ENCODE data around the gene CAST. TPM values are rescaled to one million over a fixed set of nuclear protein-coding genes. Genes with fewer than 3 reads are reported as not detected.
A peak's percentile ranks its signal among the peaks of the same experiment; 100 is the strongest.

Gene CAST
- total and polyA plus RNA-seq, 9 donors, result 61.2 to 276 (median 173) TPM

DNA sequence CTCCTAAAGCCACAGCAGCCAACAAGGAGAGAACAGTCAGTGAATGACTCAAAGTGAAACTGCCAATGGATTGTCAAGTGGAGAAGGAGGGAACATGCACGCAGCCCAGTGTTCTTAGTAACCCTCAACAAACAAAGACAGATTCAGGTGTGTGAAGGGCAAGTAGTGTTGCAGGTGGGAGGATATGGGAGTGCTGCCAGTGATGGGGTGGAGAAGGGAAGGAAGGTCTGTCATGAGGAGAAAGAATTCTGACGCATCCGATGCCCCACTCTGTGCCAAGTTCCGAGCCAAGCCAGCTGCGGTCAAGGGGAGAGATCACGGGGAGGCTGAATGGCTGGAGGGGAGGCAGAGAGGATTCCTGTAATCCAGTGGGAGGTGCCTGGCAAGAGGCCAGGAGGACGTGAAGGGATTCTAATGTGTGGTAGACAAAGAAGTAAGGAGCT, 56.5 kb downstream of the CAST start:
- Histone ChIP-seq H3K36me3 (no peaks in the 10 kb centered on the region), H3K27me3 (no peaks in the 10 kb centered on the region), H3K27ac (no peak overlapping the region), H3K4me1 (ENCODE audit: insufficient read depth) (peaks cover 8% of the 10 kb centered on the region), H3K4me3 (no peak overlapping the region), H3K9me3 (no peaks in the 10 kb centered on the region)
- TF ChIP-seq EP300 (IDR thresholded peaks at IDR 0.05) (no peak), POLR2A (IDR thresholded peaks at IDR 0.05) (no peak)
- TF ChIP-seq, protein P1, sequence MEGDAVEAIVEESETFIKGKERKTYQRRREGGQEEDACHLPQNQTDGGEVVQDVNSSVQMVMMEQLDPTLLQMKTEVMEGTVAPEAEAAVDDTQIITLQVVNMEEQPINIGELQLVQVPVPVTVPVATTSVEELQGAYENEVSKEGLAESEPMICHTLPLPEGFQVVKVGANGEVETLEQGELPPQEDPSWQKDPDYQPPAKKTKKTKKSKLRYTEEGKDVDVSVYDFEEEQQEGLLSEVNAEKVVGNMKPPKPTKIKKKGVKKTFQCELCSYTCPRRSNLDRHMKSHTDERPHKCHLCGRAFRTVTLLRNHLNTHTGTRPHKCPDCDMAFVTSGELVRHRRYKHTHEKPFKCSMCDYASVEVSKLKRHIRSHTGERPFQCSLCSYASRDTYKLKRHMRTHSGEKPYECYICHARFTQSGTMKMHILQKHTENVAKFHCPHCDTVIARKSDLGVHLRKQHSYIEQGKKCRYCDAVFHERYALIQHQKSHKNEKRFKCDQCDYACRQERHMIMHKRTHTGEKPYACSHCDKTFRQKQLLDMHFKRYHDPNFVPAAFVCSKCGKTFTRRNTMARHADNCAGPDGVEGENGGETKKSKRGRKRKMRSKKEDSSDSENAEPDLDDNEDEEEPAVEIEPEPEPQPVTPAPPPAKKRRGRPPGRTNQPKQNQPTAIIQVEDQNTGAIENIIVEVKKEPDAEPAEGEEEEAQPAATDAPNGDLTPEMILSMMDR (IDR thresholded peaks at IDR 0.05), result no peak
- WGBS, 3 donors, result 66 to 74% (median 70%) methylated on average over 7 of the region's 7 CpGs
- DNase-seq, result peak; percentile 25 to 62 (median 50)
- intact Hi-C loops (cut with DNase I), result no loop called here

DNA sequence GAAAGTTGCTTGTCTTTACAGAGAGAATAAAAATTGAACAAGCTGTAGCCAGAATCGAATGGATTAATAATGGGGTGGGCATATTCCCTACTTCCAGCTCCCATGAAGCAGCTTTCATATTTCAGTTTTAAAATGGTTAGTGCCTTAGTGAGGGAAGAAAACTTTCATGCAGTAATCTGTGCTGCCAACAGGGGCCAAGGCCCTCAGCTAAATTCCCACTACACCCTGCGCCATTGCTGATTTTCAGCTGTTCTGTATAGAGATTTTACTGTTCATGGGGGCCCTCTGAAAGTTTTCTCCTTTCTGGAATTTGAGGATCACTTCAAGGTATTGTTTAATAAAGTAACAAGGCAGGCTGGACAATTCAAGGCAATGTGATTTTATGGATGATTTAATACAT, 58.2 kb downstream of the CAST start:
- no peak for DNase-seq
- no peaks in the 10 kb centered on the region for H3K36me3 ChIP-seq
- intact Hi-C loops (cut with DNase I), result loop anchor here in 1 of 4 donors (5.0 kb wide), 1 partner anchor 1007 kb away; no protein-coding TSS in a partner anchor
- peaks cover 3% of the 10 kb centered on the region for H3K4me1 ChIP-seq (ENCODE audit: insufficient read depth)
- no peaks in the 10 kb centered on the region for H3K27me3 ChIP-seq
- H3K9me3 ChIP-seq, result no peaks in the 10 kb centered on the region
- TF ChIP-seq POLR2A (IDR thresholded peaks at IDR 0.05), result no peak
- no peak for TF ChIP-seq EP300 (IDR thresholded peaks at IDR 0.05)
- TF ChIP-seq, protein P1 (IDR thresholded peaks at IDR 0.05), result no peak
- 93 to 97% (median 93%) methylated on average over 2 of the region's 2 CpGs for WGBS, 3 donors
- H3K4me3 ChIP-seq, result no peak overlapping the region
- no peak overlapping the region for H3K27ac ChIP-seq

DNA sequence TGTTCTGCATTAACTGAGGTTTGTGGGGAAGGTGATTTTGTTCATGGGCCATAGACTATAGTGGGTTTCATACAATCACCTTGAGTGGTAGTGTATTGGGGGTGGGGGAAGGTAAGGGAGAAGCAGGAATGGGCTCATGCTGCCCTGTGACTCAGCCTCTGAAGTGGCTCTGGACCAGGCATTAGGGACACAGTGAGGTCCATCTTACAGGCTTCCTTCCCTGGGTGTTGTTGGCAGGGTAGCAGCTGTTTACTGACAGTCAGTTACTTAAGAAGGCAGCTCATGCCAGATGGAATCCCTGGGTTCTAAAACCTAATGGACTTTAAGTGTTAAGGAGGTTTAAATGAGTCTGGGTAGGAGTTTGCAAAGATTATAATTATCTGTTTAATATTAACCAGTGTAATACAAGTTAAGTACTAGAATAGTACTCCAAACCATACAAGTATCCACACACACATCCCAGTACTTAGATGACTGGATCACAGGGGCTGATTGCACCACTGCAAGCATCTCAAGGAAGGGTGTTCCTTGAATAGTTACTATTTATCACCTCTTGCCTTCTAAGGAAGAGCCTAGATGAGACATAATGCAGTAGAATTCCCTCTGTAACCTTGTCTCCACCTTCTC, 59.3 kb downstream of the CAST start:
- TF ChIP-seq, protein P1 (IDR thresholded peaks at IDR 0.05), result no peak
- no peak for TF ChIP-seq POLR2A (IDR thresholded peaks at IDR 0.05)
- TF ChIP-seq EP300 (IDR thresholded peaks at IDR 0.05), result no peak
- H3K27ac ChIP-seq, result no peak overlapping the region
- intact Hi-C loops (cut with DNase I), result loop anchor here in 1 of 4 donors (5.0 kb wide), 1 partner anchor 1006 kb away; no protein-coding TSS in a partner anchor

DNA sequence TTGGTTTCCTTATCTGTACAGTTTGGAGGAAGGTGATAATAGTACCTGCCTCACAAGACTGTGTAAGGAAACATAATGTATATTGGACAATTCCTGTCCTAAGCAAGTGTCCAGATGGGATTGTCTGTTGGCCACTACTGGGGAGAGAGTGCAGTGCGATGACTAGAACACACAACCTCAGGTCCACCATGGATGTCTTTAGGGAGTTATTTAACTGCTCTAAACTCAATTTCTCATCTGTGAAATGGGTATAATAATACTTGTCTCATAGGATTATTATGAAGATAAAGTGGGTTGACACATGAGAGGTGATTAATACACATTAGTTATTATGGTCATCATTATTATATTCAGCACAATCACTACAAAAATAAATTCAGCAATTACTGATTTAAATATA, 63.1 kb downstream of the CAST start:
- 96 to 100% (median 100%) methylated on average over 1 of the region's 1 CpG for WGBS, 3 donors
- H3K27ac ChIP-seq, result no peak overlapping the region
- no peak for TF ChIP-seq EP300 (IDR thresholded peaks at IDR 0.05)
- no peak for TF ChIP-seq POLR2A (IDR thresholded peaks at IDR 0.05)
- TF ChIP-seq, protein P1 (IDR thresholded peaks at IDR 0.05), result no peak
- H3K36me3 ChIP-seq, result no peaks in the 10 kb centered on the region
- no peaks in the 10 kb centered on the region for H3K9me3 ChIP-seq
- H3K4me3 ChIP-seq, result no peak overlapping the region
- intact Hi-C loops (cut with DNase I), result no loop called here
- H3K27me3 ChIP-seq, result no peaks in the 10 kb centered on the region
- DNase-seq, result no peak
- peaks cover 2% of the 10 kb centered on the region for H3K4me1 ChIP-seq (ENCODE audit: insufficient read depth)

More for the DNA sequence above, 59.3 kb downstream of the CAST start:
- no peaks in the 10 kb centered on the region for H3K36me3 ChIP-seq
- DNase-seq, result no peak
- no peak overlapping the region for H3K4me3 ChIP-seq
- H3K4me1 ChIP-seq (ENCODE audit: insufficient read depth), result peaks cover 2% of the 10 kb centered on the region
- no peaks in the 10 kb centered on the region for H3K27me3 ChIP-seq
- no peaks in the 10 kb centered on the region for H3K9me3 ChIP-seq
